Measurements from ENCODE around the gene ZNF267.
"Not testable (repeated sequence)": the region's sequence is repeated elsewhere in the genome, so short reads cannot be mapped to it uniquely, and the experiment has no call there.

Gene ZNF267

DNA sequence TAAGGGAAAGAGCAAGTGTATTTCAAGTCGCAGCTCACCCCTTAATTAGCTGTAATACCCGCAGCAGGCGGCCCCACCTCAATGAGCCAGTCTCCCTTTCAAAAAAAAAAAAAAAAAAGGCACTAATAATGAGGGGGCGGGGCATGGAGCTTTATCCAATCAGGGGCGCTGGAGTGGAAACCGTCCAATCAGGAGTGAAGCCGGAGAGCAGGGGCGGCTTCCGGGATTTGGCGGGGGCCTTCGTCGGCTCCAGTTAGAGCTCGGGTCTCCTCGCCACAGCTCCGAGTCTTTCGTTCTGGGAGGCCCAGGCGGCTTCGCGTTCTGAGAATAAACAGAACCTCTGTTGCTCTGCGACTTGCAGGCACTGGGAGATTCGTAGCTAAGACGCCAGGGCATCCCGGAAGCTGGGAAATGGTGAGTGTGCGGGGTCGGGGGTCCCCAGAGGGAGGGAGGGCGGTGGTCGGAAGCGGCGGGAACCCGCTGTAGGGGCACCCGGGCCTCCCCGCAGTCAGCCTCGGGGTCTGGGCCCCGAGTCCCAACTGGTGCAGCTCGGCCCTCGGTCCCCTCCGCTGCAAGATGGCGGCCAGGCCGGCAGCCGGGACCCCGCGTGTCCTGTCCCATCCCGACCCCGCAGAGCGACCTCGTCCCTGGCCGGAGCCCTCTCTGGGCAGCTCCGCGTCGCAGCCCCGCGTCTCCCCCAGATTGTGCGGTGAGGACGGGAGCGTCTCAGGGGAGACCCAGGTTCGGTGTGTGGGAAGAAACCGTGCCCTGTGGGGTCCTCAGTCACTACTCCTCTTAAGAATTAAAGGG is at the start of gene ZNF267:
Gene ZNF267 (plus strand): TSS at position 252 of the 810 bp plus-strand sequence. CDS start 160 bp downstream, at position 412.
- DNase-seq = peak; percentile 95

- no peak for DNase-seq
Observed at GRCh38 chr16:31833047-31833446, 40.6 kb upstream of the ZNF267 start.

DNA sequence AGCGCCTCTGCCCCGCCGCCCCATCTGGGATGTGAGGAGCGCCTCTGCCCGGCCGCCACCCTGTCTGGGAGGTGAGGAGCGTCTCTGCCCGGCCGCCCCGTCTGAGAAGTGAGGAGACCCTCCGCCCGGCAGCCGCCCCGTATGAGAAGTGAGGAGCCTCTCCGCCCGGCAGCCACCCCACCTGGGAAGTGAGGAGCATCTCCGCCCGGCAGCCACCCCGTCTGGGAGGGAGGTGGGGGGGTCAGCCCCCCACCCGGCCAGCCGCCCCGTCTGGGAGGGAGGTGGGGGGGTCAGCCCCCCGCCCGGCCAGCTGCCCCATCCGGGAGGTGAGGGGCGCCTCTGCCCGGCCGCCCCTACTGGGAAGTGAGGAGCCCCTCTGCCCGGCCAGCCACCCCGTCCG is 37.2 kb upstream of the ZNF267 start:
- not testable (repeated sequence) for DNase-seq

DNA sequence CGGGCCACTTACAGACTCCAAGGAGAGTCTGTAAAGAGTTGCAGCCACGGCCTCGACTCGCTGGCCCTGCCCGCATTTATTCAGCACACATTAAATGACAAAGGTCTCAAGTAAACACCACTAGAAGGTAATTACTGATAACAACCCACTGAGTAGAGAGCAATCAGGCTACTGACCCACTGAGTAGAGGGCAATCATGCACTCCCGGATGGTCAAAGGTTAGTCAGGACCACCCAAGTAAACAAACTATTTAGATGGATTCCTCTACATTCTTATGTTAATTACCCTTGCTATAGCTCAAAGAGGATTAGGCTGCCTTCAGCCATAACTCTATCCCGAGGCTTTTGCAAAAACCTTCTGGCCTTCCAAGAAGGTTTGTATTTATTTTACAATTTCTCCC is 30.7 kb upstream of the ZNF267 start:
- DNase-seq = no peak

- not testable (repeated sequence) for DNase-seq
Observed at GRCh38 chr16:31848572-31848971, 25.0 kb upstream of the ZNF267 start.

DNA sequence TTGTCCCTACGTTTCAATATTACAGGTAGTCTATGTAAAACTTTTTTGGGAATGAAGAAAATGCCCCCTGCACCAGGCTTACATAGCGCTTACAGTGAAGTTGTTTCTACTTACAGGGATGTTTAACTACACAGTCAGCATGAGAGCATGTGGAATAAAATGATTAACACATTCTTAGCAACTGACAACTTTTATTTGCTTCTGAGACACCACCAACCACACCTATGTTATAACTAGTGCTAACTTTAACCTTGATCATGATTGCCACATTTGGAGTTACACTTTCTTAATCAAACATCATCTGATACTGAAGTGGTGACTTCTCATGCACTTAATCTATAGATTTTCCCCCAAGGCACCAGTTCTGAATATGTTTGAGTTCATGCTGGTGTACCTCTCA is 20.3 kb upstream of the ZNF267 start:
- no peak for DNase-seq

DNA sequence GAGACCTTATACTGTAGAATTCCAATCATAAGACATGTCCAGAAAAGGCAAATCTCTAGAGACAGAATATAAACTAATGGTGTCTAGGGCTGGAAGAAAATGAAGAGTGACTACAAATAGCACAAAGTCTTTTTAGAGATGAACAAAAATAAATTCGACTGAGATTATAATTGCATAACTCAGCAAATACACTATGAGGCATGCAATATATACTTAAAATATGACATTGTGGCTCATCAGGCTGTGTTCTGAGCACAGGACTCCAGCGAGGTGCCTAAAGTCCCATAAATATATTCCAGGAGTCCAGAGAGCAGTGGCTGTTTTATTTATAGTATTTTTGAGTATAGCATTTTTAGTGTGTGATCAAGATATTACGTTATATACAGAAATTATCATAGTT is 13.1 kb upstream of the ZNF267 start:
- DNase-seq = no peak

GRCh38 chr16:31861455-31861854 is 12.2 kb upstream of the ZNF267 start:
- DNase-seq = no peak

GRCh38 chr16:31862761-31863160 is 10.8 kb upstream of the ZNF267 start:
- no peak for DNase-seq

- no peak for DNase-seq
Observed at GRCh38 chr16:31868164-31868563, 5.4 kb upstream of the ZNF267 start.

GRCh38 chr16:31868691-31869167 is 4.9 kb upstream of the ZNF267 start:
- DNase-seq = peak; percentile 13

DNA sequence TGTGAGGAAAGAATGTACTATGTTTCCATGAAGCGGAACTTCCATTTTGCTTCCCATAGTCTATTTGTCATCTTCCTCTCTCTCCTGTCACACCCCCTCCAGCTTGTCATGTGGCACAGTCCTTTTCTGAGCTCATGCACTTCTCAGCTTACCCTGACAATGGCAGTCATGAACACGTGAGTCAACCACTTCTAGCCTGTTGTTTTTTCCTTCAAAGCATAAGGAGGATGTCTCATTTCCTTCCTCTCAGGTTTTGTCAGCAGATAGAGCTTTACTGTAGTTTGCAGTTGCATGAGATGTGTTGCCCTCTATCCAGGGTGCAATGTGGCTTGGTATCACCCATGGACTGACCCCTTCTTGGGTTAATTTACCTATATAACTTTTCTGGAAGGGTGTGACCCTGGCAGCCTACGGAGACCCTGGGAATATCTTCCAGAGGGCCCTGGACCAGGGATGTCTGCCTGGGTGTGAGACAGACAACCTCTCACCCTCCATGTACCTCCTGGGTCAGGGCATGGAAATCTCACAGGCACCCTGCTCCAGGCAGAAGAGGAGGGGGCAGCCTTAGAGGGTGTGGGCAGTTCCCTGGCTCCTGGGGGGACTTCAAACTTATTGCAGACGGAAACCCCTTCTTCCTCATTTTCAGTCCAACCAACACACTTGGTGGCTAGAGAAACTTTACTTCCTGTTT is 4.0 kb upstream of the ZNF267 start:
- DNase-seq = peak; percentile 28

GRCh38 chr16:31870809-31871208 is 2.8 kb upstream of the ZNF267 start:
- no peak for DNase-seq

- DNase-seq = no peak
Observed at GRCh38 chr16:31871510-31871909, 2.1 kb upstream of the ZNF267 start.

DNA sequence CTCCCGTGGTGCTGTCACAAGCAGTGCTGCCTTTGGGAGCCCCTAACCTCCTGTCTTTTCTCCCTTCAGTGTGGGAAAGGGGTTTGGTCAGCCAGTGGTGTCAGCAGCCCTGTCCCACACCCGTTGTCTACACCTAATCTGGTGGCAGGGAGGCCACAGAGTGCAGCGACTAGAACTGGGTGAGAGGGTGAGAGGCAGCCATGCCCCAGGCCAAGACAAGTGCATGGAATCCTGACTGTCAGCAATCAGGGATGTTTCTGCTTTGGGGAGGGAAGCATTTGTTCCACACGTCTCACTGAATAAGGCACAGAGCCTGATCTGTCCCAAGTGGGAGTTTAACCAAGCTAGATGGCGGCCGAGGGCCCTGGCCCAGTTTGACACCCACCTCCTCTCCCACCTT is 1.4 kb upstream of the ZNF267 start:
- no peak for DNase-seq

- no peak for DNase-seq
Observed at GRCh38 chr16:31874366-31875111, 932 bp downstream of the ZNF267 start.

GRCh38 chr16:31875112-31875803 is 1.7 kb downstream of the ZNF267 start:
- DNase-seq = no peak

DNA sequence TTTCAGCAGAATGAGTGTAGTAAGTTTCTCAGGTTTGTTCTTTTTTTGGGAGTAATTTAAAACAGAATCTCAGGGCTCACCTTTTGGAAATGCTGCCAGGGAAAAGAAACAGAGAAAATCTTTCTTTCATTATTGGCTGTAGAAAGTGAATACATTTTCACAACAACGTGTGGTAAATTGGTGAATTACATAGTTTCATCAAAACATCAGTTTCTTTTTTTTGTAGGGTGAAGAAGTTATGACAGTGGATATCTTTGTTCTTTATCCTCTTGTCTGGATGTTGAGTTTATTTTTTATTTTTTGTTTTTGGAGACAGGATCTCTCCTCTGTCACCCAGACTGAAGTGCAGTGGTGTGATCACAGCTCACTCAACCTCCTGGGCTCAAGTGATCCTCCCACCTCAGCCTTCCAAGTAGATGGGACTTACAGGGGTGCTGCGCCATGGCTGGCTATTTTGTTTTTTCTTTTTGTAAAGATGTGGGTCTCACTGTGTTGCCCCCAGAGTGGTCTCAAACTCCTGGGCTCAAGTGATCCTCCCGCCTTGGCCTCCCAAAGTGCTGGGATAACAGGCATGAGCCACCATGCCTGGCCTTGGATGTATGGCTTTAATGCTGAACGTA is 2.4 kb downstream of the ZNF267 start:
- DNase-seq = no peak

DNA sequence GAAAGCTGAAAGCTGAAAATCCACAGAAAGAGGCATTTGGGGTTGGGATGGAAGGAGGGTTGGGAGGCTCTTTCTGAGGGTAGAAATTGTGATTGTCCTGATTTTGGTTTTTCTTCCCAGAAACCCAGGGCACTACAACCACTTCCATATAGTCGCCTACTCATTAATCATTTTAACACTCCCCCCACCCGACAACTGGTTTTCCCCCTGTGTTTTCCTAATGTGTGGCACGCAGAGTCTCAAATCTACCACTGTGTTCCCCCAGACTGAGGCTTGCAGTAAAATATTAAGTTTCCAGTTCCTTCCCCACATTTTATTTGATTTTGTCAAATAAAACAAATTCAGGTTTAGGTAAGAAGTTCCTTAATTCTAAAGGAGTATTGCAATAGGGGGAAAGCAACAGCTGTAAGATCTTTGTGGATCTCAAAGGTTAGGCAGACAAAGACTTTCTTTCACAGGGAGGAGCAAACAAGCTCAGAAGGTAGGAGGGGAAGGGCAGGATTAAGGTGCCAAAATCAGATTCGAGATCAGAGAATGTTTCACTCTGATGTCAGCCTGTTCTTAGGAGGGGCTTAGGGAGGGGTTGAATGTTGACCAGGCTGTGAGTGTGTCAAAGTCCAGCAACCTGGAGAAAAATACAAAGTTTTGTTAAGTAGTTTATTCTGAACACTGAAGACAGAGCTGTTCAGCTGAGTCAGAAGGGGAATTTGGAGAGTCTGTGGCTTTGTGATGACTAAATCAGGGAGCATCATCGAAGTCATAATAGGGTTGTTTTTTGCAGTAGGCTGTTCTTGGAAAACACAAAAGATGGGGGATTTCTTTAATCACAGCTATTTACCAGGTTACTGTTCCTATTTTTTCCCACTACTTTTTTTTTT is 3.6 kb downstream of the ZNF267 start:
- DNase-seq = no peak

DNA sequence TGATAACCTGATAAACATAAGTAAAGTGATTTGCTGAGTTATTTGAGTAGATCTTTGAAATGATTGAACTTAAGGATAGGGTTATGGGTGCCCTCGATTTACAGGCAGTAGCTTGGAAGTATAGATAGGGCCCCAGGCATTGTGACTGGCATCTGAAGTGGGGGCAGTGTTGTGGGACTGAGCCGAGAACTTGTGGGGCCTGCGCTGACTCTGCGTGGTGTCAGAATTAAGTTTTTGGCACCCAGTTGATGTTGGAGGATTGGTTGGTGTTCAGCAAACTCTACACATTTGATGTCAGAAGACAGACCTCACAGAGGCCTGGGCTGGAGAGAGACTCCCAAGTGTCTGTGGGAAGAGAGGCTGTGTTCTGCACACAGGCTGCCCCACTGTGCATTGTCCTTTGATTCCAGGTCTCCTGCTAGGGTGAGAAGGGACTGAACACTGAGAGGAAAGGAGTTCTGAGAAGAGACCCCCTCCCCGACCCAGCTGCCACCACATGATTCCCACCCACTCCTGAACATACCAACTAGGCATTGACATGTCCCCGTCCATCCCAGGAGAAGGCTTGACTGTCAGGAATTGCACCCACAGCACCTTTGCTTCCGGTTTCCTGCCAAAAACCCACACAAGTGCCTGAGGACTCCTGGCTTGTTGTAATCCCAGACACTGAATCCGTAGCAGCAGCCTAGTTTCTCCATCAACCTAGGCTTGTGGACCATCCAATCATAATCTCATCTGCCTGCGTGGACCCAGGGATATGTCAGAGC is 4.5 kb downstream of the ZNF267 start:
- DNase-seq = no peak

GRCh38 chr16:31879937-31880321 is 6.3 kb downstream of the ZNF267 start:
- DNase-seq = no peak

All from NCI-H2107 (cell line).